GM19438 (cell line): ENCODE data around the gene DYSF.

Experiments used
- ATAC-seq: cut with Tn5 transposase; IDR thresholded peaks from one replicate; pipeline ENCODE4 v1.9.1; 2021; ENCODE audit warnings: low read depth; ENCODE audit not compliant: unreplicated experiment

DYSF gene

DNA sequence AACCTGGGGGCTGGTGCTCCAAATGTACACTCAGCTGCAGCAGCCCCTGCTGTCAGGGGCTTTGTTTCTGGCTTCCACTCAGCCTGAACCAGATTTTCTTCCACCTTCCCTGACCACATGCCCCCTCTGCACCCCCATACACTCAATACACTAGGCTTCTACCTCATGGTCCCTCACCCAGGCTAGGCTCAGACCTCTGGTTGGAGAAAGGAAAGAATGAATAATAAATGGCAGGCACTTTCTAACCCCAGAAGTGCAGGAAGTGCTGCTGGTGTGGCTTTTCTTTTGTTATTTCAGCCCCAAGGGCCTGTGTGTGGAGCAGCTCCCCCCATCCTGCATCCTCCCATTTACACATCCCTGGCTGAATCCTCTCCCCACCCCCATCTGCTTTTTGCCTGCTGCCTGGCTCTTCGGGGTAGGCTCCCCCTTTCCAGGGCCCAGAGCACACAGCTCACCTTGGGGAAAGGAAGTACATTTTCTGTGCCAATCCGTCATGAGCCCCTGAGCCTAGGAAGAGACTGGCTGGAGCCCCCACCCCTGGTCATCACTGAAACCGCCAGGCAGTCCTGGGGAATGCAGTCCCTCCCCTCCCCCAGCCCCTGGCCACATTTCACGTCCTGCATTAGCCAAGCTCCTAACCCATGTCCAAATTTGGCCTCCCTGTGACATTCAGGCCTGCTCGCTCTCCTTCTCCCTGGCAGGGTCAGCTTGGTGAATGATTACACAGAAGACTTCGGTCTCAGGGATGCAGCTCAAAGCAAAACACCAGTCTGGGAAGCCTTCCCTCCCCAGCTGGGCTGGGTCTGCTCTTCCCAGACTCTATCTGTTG lies 2.6 kb downstream of the DYSF start:
- ATAC-seq, result no peak

DNA sequence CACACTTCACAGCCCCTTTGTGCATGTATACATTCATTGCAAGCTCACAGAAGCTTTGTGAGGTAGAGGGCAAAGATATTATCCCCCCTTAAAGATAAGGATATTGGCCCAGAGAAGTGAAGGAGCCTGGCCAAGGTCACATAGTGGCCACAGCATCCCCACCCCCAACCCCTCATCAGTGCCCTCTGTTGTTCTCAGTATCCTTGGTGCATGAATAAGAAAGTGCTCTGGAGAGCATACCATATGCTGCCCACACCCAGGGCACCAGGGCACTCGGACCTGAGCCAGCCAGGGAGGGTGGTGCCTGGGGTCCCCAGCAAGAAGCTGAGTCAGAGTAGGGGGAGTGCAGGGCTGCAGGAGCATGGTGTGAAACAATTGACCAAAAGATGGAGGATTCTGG lies 3.3 kb downstream of the DYSF start:
- ATAC-seq, result no peak

DNA sequence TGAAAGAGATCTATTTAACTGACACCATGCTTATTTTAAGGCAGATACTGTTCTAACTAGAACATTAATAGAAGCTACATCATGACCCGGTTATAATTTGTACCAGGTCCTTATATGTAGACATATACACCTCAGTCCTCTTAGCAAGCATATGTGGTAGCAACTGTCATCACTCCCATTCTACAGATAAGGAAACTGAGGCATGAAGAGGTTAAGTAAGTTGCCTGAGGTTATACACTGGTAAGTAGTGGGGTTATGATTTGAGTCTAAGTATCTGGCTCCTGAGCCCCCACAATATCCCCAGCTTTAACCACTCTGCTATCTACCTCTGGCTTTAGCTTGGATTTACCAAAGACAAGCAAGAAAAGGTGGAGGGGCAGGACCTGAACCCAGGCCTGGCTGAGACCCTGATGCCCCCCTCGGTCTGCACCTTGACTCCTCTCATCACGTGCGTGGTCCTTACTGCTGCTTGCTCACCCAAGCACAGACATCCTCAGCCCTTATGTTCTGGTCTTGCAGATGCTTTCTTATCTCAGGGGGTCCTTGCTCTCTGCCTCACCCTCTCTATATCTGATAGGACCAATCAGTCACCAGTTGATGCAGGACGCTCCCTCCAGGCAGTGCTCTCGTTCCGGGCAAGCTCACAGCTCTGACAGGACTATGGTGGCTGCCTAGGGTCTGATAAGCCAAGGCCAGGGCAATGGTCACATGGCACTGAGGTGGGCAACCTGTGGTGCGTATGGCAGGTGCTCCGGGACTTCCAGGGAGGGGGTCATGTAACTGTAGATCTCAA lies 4.0 kb downstream of the DYSF start:
- ATAC-seq, result no peak

DNA sequence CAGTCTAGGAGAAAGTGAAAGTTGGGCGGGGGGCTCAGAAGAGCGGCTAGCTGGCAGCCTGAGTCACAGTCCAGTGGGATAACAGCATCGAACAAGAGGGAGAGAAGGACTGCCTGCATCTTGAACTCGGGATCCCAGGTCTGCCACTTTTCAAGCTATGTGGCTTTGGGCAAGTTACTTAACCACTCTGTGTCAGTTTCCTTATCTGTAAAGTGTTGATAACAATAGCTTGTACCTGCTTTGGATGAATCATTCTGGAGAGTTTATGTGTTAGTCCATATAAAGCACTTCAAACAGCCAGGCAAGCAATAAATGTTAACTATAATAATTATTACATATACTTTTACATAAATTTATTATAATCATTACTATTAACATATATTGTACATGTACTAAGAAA lies 4.6 kb downstream of the DYSF start:
- no peak for ATAC-seq

DNA sequence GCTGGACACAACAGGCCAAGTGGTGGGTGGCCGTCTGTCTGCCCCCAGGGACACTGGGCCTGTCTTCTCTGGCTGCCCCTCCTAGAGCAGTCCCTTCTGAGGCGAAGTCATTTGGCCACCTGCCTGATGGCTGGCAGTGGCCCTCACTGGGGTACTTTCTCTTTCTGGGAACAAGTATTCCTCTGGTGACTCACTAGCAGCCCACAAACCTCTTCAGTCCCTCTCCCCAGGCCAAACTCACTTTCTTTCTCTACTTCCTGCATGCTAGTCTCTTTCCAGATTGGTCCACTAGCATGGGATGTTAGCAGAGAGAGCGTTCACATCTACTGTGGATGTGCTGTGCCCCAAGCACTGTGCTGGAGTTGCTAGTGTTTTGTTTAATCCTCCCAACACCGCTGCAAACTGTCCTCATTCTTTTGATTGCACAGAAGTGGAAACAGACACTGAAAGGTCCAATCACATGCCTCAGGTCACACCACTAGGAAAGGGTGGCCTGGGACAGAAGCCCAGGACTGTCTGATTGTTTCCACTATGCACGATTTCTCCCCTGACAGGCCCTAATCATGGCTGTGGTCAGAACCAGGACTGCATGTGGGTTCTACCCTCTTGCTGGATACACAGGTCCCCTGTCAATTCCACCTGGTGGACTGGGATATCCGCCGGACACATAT lies 5.2 kb downstream of the DYSF start:
- no peak for ATAC-seq

DNA sequence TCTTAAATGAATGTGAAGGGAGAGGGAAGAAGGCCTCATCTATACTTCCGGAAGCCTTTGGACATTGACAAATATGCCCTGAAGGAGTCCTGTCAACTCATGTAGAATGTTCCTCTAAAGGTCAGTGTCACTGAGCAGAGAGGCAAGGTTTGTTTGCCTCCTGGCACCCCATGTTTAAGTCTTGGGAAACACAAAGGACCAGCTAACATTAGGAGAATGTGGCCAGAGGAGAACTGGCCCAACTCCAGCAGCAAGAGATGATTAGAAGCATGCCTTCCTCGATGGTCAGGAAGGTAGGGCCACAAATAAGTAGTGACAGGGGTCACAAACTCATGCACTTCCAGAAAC lies 5.7 kb downstream of the DYSF start:
- no peak for ATAC-seq

DNA sequence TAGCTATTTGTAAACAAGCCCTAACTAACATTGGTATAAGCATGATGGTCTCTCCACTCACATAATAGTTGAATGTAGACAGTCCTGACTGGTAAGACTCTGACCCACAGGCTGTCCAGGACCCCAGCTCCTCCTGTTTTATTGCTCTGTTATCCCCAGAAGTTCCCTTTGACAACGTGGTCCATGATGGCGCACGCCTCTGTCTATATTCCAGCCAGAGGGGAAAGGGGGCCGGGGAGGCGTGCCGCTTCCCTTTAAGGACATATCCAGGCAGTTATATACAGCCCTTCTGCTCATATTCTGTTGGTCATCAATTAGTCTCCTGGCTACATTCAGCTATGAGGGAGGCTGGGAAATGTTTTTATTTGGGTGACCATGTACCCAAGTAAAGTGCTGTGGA lies 6.7 kb downstream of the DYSF start:
- no peak for ATAC-seq

DNA sequence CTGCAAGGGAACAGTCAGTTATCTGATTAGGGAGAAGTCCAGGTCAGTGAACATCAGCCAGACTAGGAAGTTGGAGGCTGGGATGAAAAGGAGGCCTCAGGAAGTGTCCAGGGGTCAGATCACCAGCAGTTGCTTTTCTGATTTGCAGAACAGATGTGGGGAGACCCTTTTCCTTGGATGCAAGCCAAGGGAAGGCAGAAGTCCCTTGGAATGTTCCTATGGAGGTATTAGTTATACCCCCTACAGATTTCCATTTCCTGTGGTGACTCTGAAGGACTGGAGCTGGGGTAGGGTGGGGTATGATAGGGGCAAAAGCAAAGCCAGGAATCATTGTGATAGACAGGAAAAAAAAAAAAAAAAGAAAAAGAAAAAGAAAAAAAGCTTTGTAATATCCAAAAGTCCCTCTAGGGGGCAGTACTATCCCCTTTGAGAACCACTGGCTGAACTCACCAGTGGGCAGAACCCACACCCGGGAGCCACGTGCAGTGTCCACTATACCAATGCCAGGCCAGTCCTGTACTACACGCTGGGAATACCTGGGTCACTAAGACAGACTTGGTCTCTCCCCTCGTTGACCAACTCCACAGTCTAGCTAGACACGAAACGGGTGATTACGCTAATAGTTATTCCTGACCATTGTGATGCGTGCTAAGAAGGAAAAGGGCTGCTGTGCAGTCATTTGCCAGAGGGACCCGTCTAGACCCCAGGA lies 7.4 kb downstream of the DYSF start:
- ATAC-seq, result no peak

DNA sequence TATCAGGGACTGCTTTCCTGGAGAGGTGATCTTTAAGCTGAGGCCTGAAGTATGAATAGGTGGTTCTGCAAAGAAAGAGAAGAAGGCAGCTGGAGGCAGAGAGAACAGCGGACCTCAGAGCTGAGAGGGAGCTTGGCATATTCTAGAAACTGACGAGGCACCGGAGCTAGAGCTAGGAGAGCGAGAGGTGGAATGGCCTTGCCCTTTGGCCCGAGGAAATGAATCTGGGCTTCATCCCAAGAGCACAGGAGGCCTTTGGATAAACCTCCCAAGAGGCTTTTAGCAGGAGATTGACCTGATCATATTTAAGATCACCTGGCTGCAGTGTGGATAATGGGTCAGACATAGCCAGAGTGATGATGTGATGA lies 7.9 kb downstream of the DYSF start:
- no peak for ATAC-seq

DNA sequence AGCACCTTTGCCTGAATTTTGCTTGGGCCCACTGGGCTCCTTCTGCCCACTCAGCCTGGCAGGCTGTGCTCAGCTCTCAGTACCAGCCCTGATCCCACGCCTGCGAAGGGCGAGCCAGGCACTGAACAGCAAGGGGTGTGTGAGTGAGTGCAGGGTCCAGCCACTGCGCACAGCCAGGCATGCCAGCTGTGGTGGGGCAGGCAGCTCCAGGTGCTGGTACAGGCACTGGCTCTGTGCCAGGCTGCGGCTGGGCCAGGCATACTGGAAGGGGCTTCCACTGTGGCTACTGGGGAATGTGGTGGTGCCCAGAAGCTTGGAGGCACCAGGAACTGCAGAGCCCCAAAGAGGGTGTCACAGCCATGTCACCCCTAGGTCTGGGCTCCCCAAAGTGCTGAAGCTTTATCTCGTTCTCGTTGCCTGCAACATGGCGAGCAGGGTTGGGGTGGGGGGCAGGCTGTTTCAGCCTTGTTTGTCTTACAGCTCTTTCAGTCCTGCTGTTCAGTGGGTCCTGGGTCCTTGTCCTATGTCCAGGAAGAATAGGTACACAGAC lies 8.8 kb downstream of the DYSF start:
- ATAC-seq, result no peak

DNA sequence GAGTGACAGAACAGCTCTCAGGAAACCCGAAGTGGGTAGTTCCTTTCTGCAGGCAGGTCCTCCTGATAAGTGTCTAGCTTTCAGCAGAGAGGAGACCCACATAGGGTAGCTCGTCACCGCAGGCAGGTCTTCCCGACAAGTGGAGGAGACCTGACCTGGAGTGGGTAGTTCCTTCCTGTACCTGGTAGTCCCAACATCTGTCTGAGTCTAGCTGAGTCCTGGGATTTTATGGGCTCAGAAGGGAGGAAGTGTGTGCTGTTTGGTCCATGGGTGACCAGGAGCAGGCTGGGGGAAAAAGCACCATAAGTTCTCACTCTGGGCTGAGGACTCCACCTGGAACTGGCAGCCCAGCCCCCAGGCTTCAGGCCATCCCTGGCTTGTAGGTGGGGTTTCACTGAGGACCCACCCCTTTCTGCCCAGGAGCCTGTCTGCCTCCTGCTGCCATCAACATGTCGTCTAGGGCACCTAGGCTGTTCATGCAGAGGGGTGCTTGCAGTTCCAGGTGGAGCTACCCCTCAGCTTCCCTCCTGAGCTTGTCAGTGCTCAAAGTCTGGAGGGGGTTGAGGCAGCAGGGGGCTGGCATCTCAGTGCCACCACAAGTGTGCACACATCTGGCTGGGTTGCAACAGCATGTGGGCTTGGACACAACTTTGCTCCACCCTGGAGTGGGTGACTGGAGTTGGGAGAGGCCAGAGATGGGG lies 9.4 kb downstream of the DYSF start:
- no peak for ATAC-seq

DNA sequence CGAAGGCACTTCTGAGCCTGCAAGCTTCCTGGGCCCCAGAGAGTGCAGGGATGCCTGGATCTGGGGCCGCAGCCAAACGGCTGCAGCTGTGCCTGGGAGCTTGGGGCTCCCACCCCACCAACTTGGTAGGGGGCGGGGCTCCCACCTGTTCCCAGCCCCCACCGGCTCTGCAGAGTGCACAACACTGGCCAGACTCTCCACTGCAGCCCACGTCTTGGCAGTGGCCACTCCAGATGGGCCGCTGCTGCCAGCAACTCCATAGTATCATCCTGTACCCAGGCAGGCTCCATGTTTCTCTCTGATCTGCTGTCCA lies 9.9 kb downstream of the DYSF start:
- no peak for ATAC-seq

DNA sequence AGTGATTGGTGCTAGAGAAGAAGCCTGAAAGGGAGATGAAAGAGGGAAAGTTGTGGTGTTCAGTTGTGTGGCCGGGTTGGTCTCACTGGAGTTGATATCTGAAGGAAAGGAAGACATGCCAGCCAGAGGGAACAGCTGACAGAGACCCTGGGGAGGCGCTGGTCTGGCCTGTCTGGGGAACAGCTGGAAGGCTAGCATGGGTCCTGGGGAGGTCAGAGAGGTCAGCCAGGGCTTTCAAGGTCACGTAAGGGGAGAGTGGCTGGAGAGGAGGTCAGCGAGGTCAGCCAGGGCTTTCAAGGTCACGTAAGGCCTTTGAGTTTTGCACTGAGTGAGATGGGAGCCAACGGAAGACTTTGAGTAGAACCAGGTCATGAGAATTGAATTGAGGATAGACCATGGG lies 11.0 kb downstream of the DYSF start:
- ATAC-seq, result no peak

DNA sequence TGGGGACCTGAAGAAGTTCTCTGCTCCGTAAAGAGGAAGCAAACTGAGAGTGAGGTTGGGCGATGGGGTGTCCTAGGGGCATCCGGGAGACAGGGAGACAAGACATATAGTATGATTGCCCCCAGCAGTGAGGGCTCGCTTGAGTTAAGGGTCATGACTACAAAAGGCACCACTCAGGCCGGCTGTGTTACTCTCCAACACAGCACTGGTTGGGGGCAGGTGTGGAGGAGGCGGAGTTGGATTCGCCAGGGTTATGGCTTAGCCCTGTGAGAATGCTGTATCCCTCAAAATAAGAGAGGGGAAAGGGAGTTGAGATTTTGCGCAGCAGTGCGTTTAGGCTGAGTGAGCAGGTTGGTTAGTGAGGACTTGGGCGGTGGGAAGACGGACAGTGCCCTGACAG lies 12.0 kb downstream of the DYSF start:
- no peak for ATAC-seq

DNA sequence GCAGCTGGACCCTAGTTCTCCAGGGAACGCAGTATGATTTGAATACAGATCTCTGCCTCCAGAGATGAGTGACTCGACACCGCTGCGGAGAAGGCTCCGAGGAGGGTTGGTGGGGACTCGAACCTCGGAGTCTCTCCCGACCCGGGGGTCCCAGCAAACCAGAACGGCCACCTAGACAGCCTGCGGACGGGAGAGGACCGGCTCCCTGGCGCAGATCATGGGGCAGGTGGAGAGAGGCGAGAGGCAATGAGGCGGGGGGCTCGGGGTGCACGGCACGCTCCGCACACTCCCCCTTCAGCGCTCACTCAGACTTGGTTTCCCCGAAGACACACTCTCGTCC lies 12.6 kb downstream of the DYSF start:
- ATAC-seq, result no peak

DNA sequence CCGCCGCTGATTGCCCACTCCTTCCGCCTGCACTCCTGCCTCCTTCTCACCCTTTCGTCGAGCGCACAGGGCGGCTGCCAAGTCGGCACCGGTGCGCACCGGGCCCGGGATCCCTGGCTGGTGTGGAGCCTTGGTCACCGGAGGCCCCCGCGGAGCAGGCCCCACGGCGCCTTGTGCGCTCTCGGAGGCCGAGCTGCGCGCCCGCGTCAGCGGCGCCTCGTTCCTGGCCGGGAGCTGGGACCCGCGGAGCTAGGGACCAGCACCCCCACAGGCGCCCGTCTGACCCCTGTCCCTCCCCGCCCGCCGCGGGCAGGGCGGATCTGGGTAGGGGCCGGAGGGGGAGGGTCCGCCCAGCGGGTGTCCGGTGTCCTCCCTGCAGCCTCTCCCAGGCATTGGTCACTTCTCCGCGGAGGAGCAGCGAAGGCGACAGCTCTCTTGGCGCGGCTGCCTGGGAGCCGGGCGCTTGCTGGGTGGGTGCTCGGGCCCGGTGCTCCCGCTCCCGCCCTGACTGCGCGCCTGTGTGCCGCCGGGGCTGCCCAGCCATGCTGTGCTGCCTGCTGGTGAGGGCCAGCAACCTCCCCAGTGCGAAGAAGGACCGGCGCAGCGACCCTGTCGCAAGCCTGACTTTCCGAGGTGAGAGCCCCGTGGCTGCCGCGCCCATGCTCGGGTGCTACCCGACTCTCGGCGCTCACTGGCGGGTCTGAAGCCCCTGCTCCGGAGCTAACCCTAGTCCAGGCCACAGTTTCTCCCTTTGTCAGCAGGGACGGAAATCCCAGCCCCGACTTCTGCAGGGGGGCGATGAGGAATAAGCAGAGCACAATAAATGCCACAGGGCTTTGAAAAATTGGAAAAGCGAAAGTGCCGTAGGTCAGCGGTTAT lies 13.2 kb downstream of the DYSF start:
- ATAC-seq, result no peak

DNA sequence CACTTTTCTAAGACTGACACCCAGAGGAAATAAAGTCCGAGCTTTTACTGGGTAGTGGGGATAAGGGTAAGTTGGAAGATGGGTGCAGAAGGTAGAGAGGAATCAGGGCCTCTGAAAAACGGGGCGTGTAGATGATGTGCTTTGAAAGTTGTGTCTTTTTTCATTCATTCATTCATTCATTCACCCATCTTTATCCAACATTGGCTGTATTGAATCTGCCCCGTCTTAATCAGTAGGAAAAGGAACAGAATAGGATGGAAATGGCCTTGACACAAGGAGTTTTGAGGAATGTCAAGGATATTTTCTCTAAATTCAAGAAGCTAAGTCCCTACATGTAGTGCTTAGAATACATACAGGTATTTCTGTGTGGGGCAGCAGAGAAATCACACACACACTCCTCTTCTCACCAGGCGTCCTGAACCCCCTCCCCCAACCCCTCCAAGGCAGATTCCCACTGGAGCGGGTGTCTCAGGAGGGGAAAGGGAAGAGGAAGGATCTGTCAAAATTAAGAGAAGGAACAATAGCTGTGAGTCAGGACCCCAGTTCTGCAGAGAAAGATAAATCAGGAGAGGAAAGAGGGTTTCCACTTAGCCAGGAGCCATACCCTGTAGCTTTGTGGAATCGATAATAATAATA lies 13.9 kb downstream of the DYSF start:
- no peak for ATAC-seq

DNA sequence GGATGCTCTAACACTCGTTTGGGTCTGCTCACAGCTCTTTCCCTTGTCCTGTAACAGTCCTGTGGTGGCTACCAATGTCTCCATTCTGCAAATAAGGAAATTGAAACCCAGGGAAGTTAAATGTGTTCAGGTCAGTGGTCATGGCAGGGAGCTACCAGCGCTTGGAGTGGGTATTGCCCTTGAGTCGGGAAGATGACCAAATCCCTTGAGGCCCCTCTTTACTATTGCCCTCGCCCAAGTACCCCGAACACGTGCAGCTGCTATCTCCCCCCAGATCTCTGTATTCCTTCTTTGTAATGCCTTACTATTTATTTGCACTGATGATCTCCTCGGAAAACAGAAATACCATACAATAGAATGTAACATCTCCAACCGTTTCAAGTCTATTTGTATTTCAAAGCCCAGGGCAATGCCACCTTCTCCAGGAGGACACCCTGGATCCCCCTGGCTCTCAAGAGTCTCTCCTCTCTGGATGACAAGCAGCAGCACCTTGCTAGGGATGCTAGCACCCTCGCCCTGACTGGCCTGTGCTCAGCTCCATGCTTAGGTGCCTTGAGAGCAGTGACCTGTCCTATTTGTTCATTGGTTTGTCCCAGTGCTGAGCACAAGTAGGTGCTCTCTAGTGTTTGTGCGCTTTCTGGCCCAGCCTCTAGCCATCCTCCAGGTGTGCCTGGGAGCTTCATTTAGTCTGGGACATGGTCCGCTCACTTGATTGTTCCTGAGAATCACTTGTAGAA lies 15.1 kb downstream of the DYSF start:
- no peak for ATAC-seq
